ENCODE measurements around the gene HDLBP.

Gene HDLBP

GRCh38 chr2:241275910-241276309 is 39.6 kb downstream of the HDLBP start:
- DNase-seq (ENCODE audit: low read depth) = no peak
- TF ChIP-seq MYC (IDR thresholded peaks at IDR 0.05; ENCODE audit: low read depth, low read length) = no peak
- no peak for TF ChIP-seq MAX (IDR thresholded peaks at IDR 0.05; ENCODE audit: low read depth, low read length)
- TF ChIP-seq POLR2A (IDR thresholded peaks at IDR 0.05; ENCODE audit: extremely low read depth, insufficient read length) = no peak
- TF ChIP-seq CTCF (IDR thresholded peaks at IDR 0.05; ENCODE audit: low read depth, low read length) = no peak

DNA sequence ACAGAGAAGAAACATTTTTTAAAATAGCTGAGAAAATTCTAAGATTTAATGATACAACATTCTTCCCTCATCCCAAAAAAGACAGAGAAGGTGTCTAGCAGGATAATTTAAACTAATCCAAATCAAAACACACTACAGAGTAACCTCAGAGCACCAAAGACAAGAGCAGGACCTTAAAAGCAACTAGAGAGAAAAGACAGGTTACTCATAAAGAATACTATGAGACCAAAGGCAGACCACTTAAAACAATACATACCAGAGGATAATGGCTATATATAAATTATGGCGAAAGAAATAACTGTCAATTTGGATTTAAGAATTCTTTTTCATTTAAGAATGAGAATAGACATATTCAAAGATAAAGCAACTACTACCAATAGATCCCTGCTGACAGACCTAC is 40.0 kb downstream of the HDLBP start:
- TF ChIP-seq CTCF (IDR thresholded peaks at IDR 0.05; ENCODE audit: low read depth, low read length) (no peak), MAX (IDR thresholded peaks at IDR 0.05; ENCODE audit: low read depth, low read length) (no peak), POLR2A (IDR thresholded peaks at IDR 0.05; ENCODE audit: extremely low read depth, insufficient read length) (no peak), MYC (IDR thresholded peaks at IDR 0.05; ENCODE audit: low read depth, low read length) (no peak)
- H3K4me3 ChIP-seq (ENCODE audit: low read depth, low read length) = no peak overlapping the region

More at GRCh38 chr2:241275910-241276309, 39.6 kb downstream of the HDLBP start:
- no peak overlapping the region for H3K4me3 ChIP-seq (ENCODE audit: low read depth, low read length)

GRCh38 chr2:241274127-241274526 is 41.3 kb downstream of the HDLBP start:
- no peak overlapping the region for H3K4me3 ChIP-seq (ENCODE audit: low read depth, low read length)
- DNase-seq (ENCODE audit: low read depth) = no peak
- TF ChIP-seq POLR2A (IDR thresholded peaks at IDR 0.05; ENCODE audit: extremely low read depth, insufficient read length) = no peak
- TF ChIP-seq MYC (IDR thresholded peaks at IDR 0.05; ENCODE audit: low read depth, low read length) = no peak
- no peak for TF ChIP-seq MAX (IDR thresholded peaks at IDR 0.05; ENCODE audit: low read depth, low read length)
- TF ChIP-seq CTCF (IDR thresholded peaks at IDR 0.05; ENCODE audit: low read depth, low read length) = no peak

More for the DNA sequence above, 40.0 kb downstream of the HDLBP start:
- DNase-seq (ENCODE audit: low read depth) = no peak

DNA sequence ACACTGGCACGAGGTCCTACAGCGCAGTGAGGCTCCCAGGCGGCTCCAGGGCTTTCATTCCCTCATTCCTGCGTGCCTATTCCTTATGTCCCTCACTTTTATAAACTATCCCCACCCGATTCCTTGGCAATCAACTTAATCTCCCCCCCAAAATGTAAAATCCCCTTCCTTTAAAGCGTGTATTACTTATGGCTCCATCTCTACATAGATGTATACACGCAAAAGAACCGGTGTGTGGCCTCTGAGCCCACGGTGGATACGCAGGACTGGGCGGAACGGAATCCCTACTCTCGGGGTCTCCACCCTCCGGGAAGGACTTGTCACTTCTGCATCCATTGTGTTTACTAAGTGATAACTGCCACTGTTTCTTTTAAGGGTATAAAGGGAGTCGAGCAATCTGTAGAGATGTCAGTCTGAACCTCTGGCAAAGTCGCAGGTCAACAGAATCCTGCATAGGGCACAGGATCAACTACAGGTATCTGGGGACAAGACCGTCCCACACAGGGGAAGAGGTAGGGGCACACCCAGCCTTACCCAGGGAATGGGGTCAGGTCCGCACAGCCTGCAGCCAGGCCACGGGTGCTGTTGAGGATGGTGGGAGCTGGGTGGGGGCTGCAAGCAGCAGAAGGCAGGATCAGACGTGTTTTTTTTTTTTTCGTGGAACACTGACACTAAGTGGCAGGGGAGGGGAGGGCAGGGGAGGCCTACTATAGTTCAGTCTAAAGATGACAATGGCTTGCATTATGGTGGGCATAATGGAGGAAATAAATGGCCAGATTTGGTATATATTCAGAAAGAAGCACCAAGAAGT is 42.1 kb downstream of the HDLBP start:
- peak overlapping the region; percentile 52 for H3K4me3 ChIP-seq (ENCODE audit: low read depth, low read length)
- TF ChIP-seq MYC (IDR thresholded peaks at IDR 0.05; ENCODE audit: low read depth, low read length) = no peak
- no peak for TF ChIP-seq MAX (IDR thresholded peaks at IDR 0.05; ENCODE audit: low read depth, low read length)
- no peak for TF ChIP-seq CTCF (IDR thresholded peaks at IDR 0.05; ENCODE audit: low read depth, low read length)
- TF ChIP-seq POLR2A (IDR thresholded peaks at IDR 0.05; ENCODE audit: extremely low read depth, insufficient read length) = no peak
- DNase-seq (ENCODE audit: low read depth) = peak; percentile 24

DNA sequence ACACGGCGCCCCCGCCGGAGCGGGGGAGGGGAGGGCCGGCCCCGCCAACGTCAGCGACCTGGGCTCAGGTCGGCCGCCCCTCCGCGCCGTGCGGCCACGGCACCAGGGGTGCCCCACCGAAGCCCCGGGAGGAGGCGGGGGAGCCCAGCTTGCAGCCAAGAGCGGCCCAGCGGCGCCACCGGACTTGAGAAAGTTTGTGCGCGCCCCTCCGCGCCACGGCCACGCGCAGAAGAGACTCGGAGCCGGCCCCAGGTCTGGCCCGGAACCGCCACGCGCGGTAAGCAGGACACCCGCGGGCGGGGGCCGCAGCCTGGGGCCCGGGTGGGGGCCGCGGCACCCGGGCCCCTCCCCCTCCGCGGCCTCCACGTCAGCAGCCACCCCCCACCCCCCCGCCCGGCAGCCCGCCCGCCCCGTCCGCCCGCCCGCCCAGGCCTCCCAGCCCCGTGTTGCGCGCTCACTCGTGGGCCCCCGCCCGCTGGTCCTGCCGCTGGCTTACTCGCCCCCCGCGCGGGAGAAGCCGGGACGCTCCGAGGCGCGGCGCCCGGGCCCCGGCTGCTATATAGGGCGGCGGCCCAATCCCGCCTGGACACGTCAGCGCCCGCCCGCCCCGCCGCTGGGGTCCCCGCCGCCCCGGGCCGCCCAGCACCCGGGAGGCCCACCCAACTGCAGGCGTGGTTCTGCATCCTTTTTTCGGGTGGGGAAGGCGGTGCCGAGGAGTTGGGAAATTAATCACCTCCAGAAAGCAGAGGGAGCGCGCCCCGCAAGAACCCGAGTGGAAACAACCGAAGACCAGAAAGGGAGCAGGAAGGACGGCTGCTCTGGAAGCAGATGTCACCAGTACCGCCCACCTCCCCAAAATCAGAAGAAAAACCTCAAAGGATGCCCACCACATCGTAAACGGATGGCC is 42.9 kb downstream of the HDLBP start:
- peak; percentile 61 for DNase-seq (ENCODE audit: low read depth)
- H3K4me3 ChIP-seq (ENCODE audit: low read depth, low read length) = peak overlapping the region; percentile 65
- TF ChIP-seq CTCF (IDR thresholded peaks at IDR 0.05; ENCODE audit: low read depth, low read length) (no peak), MAX (IDR thresholded peaks at IDR 0.05; ENCODE audit: low read depth, low read length) (no peak), POLR2A (IDR thresholded peaks at IDR 0.05; ENCODE audit: extremely low read depth, insufficient read length) (peak; percentile 23)

Measured in NB4 (cell line).